ENCODE results near the gene ARHGAP26.

DNA sequence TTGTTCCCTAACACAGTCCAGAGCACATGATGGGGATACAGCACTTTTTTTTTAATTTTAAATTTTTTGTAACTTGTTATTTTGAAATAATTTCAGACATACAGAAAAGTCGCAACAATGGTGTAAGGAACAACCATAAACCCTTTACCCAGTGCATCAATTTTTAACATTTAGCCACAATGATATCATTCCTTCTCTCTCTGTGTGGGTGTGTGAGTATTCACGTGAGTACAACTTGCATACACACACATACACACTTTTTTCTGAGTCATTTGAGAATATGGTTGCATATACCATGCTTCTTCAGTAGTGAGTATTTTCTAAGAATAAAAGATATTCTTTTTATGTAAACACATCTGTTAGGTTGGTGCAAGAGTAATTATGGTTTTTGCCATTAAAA is 135.2 kb downstream of the ARHGAP26 start:
- no peak for TF ChIP-seq EP300 (IDR thresholded peaks at IDR 0.05)
- TF ChIP-seq, protein P1, sequence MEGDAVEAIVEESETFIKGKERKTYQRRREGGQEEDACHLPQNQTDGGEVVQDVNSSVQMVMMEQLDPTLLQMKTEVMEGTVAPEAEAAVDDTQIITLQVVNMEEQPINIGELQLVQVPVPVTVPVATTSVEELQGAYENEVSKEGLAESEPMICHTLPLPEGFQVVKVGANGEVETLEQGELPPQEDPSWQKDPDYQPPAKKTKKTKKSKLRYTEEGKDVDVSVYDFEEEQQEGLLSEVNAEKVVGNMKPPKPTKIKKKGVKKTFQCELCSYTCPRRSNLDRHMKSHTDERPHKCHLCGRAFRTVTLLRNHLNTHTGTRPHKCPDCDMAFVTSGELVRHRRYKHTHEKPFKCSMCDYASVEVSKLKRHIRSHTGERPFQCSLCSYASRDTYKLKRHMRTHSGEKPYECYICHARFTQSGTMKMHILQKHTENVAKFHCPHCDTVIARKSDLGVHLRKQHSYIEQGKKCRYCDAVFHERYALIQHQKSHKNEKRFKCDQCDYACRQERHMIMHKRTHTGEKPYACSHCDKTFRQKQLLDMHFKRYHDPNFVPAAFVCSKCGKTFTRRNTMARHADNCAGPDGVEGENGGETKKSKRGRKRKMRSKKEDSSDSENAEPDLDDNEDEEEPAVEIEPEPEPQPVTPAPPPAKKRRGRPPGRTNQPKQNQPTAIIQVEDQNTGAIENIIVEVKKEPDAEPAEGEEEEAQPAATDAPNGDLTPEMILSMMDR (IDR thresholded peaks at IDR 0.05), result no peak
- TF ChIP-seq POLR2AphosphoS5 (IDR thresholded peaks at IDR 0.05), result no peak

Data from sigmoid colon (tissue), 4 donors.